Measurements from ENCODE around the gene DIPK1B.

The DIPK1B gene

DNA sequence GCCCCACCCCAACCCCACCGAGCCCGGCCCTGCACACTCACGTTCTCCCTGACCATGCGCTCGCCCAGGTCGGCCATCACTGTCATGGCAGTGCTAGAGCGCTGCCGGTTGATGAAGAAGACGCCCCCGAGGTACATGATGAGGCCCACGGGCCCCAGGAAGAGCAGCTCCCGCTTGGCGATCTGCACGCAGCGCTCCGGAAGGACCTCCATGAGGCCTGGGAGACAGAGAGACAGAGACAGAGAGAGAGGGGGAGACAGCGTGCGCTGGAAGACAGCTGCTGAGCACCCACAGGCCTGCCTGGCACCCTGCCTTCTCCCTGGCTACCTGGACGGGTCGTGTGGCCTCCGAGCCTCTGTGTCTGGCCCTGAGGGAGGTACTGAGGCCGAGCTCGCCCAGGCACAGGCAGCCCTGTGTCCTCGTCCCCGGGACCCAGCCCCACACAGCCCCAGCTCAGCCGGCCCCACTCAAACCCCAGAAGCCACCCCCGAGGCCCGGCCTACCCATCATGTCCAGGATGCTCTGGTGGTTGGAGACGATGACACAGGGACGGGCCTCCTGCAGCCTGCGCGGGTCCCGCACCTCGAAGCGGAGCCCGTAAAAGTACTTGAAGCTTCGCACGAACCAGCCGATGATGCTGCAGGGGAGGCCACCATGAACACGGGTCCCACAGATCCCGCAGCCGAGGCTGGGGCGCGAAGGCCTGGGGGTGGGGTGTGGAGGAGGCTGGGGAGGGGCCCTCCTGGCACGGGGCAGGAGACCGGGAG, 35.3 kb upstream of the DIPK1B start:
- no peak overlapping the region for H3K9ac ChIP-seq (ENCODE audit: low read length)
- no peak overlapping the region for H2BK12ac ChIP-seq (ENCODE audit: low read length)
- H2BK5ac ChIP-seq (ENCODE audit: low read depth, low read length, poor library complexity): no peak overlapping the region
- no peak overlapping the region for H3K14ac ChIP-seq (ENCODE audit: low read length)
- no CpG with 5 or more reads among the region's 46 CpGs for WGBS (ENCODE audit: extremely low coverage, insufficient coverage, insufficient read length)
- H3K9me3 ChIP-seq (ENCODE audit: insufficient read depth, low read depth, low read length): no peaks in the 10 kb centered on the region
- no peak overlapping the region for H3K4ac ChIP-seq (ENCODE audit: low read depth, low read length)
- H3K27ac ChIP-seq (ENCODE audit: low read depth, low read length): no peak overlapping the region
- H4K8ac ChIP-seq (ENCODE audit: low read depth, low read length): no peak overlapping the region
- H3K23ac ChIP-seq (ENCODE audit: low read length): no peak overlapping the region
- DNase-seq: no peak
- H3K36me3 ChIP-seq (ENCODE audit: control insufficient read depth in 1 of 2, insufficient read depth in 2 of 2, low read length in 2 of 2): peaks cover 2 to 6% of the 10 kb centered on the region in 2 experiments
- no peaks in the 10 kb centered on the region for H3K79me2 ChIP-seq (ENCODE audit: control insufficient read depth, insufficient read depth, low read length, poor library complexity)
- H3K4me2 ChIP-seq (ENCODE audit: low read length): no peak overlapping the region
- H3K79me1 ChIP-seq (ENCODE audit: low read length): no peaks in the 10 kb centered on the region
- no peak overlapping the region for H4K12ac ChIP-seq (ENCODE audit: low read depth, low read length)
- no peak overlapping the region for H3K4me3 ChIP-seq (ENCODE audit: low read depth, low read length)
- no peak overlapping the region for H3K18ac ChIP-seq (ENCODE audit: low read length)
- H3K27me3 ChIP-seq (ENCODE audit: insufficient read depth, low read length): no peaks in the 10 kb centered on the region
- no peak overlapping the region for H2AFZ ChIP-seq (ENCODE audit: insufficient read depth, low read length, poor library complexity)
- H4K91ac ChIP-seq (ENCODE audit: low read depth, low read length): no peak overlapping the region
- H2BK120ac ChIP-seq (ENCODE audit: insufficient read depth, low read length, poor library complexity): no peak overlapping the region
- H2AK5ac ChIP-seq (ENCODE audit: low read length): no peak overlapping the region
- no peaks in the 10 kb centered on the region for H3K4me1 ChIP-seq (ENCODE audit: control insufficient read depth in 1 of 2, insufficient read depth in 2 of 2, low read length in 2 of 2)

DNA sequence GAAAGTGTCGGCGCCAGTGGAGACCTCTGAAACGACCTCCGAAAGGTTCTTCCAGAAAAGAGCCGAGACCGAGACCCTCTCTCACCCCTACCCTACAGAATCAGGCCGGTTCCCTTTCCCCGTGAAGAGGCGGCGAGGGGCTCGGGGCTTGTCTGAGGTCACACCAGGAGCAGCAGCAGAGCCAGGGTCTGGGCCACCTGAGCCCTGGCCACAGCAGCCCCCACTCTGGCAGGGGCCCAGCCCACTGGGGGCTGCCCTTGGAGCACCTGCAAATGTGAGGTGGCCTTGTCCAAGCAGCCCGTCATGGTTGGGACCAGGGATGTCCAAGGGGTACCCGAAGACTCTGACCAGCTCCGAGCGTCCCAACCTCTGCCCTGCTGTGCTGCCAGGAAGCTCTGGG, 34.3 kb upstream of the DIPK1B start:
- Histone ChIP-seq H3K4me3 (ENCODE audit: low read depth, low read length) (no peak overlapping the region), H3K9me3 (ENCODE audit: insufficient read depth, low read depth, low read length) (no peaks in the 10 kb centered on the region), H4K91ac (ENCODE audit: low read depth, low read length) (no peak overlapping the region), H2AK5ac (ENCODE audit: low read length) (no peak overlapping the region), H3K27ac (ENCODE audit: low read depth, low read length) (no peak overlapping the region), H3K36me3 (ENCODE audit: control insufficient read depth in 1 of 2, insufficient read depth in 2 of 2, low read length in 2 of 2) (peaks cover 0 to 6% of the 10 kb centered on the region in 2 experiments), H2AFZ (ENCODE audit: insufficient read depth, low read length, poor library complexity) (no peak overlapping the region), H3K14ac (ENCODE audit: low read length) (no peak overlapping the region), H3K79me2 (ENCODE audit: control insufficient read depth, insufficient read depth, low read length, poor library complexity) (no peaks in the 10 kb centered on the region), H4K8ac (ENCODE audit: low read depth, low read length) (no peak overlapping the region), H3K4ac (ENCODE audit: low read depth, low read length) (no peak overlapping the region), H3K4me2 (ENCODE audit: low read length) (no peak overlapping the region), H2BK12ac (ENCODE audit: low read length) (no peak overlapping the region), H3K79me1 (ENCODE audit: low read length) (no peaks in the 10 kb centered on the region), H3K18ac (ENCODE audit: low read length) (no peak overlapping the region), H2BK5ac (ENCODE audit: low read depth, low read length, poor library complexity) (no peak overlapping the region), H3K9ac (ENCODE audit: low read length) (no peak overlapping the region), H4K12ac (ENCODE audit: low read depth, low read length) (no peak overlapping the region), H3K27me3 (ENCODE audit: insufficient read depth, low read length) (no peaks in the 10 kb centered on the region), H2BK120ac (ENCODE audit: insufficient read depth, low read length, poor library complexity) (no peak overlapping the region), H3K4me1 (ENCODE audit: control insufficient read depth in 1 of 2, insufficient read depth in 2 of 2, low read length in 2 of 2) (no peaks in the 10 kb centered on the region), H3K23ac (ENCODE audit: low read length) (no peak overlapping the region)
- no CpG with 5 or more reads among the region's 15 CpGs for WGBS (ENCODE audit: extremely low coverage, insufficient coverage, insufficient read length)
- no peak for DNase-seq

DNA sequence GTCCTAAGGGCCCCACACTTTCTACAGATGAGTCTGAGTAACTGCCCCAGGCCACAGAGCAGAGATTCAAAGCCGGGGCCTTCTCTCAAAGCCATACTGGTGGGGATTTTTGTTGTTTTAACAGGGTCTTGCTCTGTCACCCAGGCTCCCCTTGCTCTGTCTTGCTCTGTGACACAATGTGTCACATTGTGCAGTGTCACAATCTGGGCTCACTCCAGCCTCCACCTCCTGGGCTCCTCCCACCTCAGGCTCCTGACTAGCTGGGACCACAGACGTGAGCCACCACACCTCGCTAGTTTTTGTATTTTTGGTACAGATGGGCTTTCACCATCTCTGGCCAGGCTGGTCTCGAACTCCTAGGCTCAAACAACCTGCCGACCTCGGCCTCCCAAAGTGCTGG, 33.7 kb upstream of the DIPK1B start:
- H3K9me3 ChIP-seq (ENCODE audit: insufficient read depth, low read depth, low read length): no peaks in the 10 kb centered on the region
- H3K4me3 ChIP-seq (ENCODE audit: low read depth, low read length): no peak overlapping the region
- H3K4ac ChIP-seq (ENCODE audit: low read depth, low read length): no peak overlapping the region
- no peak overlapping the region for H3K14ac ChIP-seq (ENCODE audit: low read length)
- H2BK12ac ChIP-seq (ENCODE audit: low read length): no peak overlapping the region
- H3K4me2 ChIP-seq (ENCODE audit: low read length): no peak overlapping the region
- WGBS (ENCODE audit: extremely low coverage, insufficient coverage, insufficient read length): no CpG with 5 or more reads among the region's 6 CpGs
- no peak overlapping the region for H3K9ac ChIP-seq (ENCODE audit: low read length)
- no peak overlapping the region for H3K23ac ChIP-seq (ENCODE audit: low read length)
- no peaks in the 10 kb centered on the region for H3K79me2 ChIP-seq (ENCODE audit: control insufficient read depth, insufficient read depth, low read length, poor library complexity)
- no peak overlapping the region for H4K91ac ChIP-seq (ENCODE audit: low read depth, low read length)
- no peak overlapping the region for H2AFZ ChIP-seq (ENCODE audit: insufficient read depth, low read length, poor library complexity)
- H3K27ac ChIP-seq (ENCODE audit: low read depth, low read length): no peak overlapping the region
- no peak overlapping the region for H4K8ac ChIP-seq (ENCODE audit: low read depth, low read length)
- no peak overlapping the region for H3K18ac ChIP-seq (ENCODE audit: low read length)
- no peak overlapping the region for H4K12ac ChIP-seq (ENCODE audit: low read depth, low read length)
- H2BK120ac ChIP-seq (ENCODE audit: insufficient read depth, low read length, poor library complexity): no peak overlapping the region
- H3K4me1 ChIP-seq (ENCODE audit: control insufficient read depth in 1 of 2, insufficient read depth in 2 of 2, low read length in 2 of 2): no peaks in the 10 kb centered on the region
- peaks cover 0 to 6% of the 10 kb centered on the region in 2 experiments for H3K36me3 ChIP-seq (ENCODE audit: control insufficient read depth in 1 of 2, insufficient read depth in 2 of 2, low read length in 2 of 2)
- no peak for DNase-seq
- H2BK5ac ChIP-seq (ENCODE audit: low read depth, low read length, poor library complexity): no peak overlapping the region
- no peaks in the 10 kb centered on the region for H3K27me3 ChIP-seq (ENCODE audit: insufficient read depth, low read length)
- no peak overlapping the region for H2AK5ac ChIP-seq (ENCODE audit: low read length)
- no peaks in the 10 kb centered on the region for H3K79me1 ChIP-seq (ENCODE audit: low read length)

GRCh38 chr9:136679431-136679941, 32.9 kb upstream of the DIPK1B start:
- Histone ChIP-seq H4K8ac (ENCODE audit: low read depth, low read length) (no peak overlapping the region), H4K12ac (ENCODE audit: low read depth, low read length) (no peak overlapping the region), H3K27ac (ENCODE audit: low read depth, low read length) (no peak overlapping the region), H3K9ac (ENCODE audit: low read length) (no peak overlapping the region), H3K79me1 (ENCODE audit: low read length) (no peaks in the 10 kb centered on the region), H2AK5ac (ENCODE audit: low read length) (no peak overlapping the region), H2BK5ac (ENCODE audit: low read depth, low read length, poor library complexity) (no peak overlapping the region), H3K79me2 (ENCODE audit: control insufficient read depth, insufficient read depth, low read length, poor library complexity) (no peaks in the 10 kb centered on the region), H3K4ac (ENCODE audit: low read depth, low read length) (no peak overlapping the region), H2BK120ac (ENCODE audit: insufficient read depth, low read length, poor library complexity) (no peak overlapping the region), H4K91ac (ENCODE audit: low read depth, low read length) (no peak overlapping the region), H3K4me2 (ENCODE audit: low read length) (no peak overlapping the region), H3K14ac (ENCODE audit: low read length) (no peak overlapping the region), H2BK12ac (ENCODE audit: low read length) (no peak overlapping the region), H3K18ac (ENCODE audit: low read length) (no peak overlapping the region), H3K4me3 (ENCODE audit: low read depth, low read length) (no peak overlapping the region), H3K4me1 (ENCODE audit: control insufficient read depth in 1 of 2, insufficient read depth in 2 of 2, low read length in 2 of 2) (no peaks in the 10 kb centered on the region), H3K9me3 (ENCODE audit: insufficient read depth, low read depth, low read length) (no peaks in the 10 kb centered on the region), H2AFZ (ENCODE audit: insufficient read depth, low read length, poor library complexity) (no peak overlapping the region), H3K36me3 (ENCODE audit: control insufficient read depth in 1 of 2, insufficient read depth in 2 of 2, low read length in 2 of 2) (peaks cover 0 to 6% of the 10 kb centered on the region in 2 experiments), H3K23ac (ENCODE audit: low read length) (no peak overlapping the region), H3K27me3 (ENCODE audit: insufficient read depth, low read length) (no peaks in the 10 kb centered on the region)
- no peak for DNase-seq
- WGBS (ENCODE audit: extremely low coverage, insufficient coverage, insufficient read length): no CpG with 5 or more reads among the region's 22 CpGs

Measured in trophoblast cell (in vitro differentiated cells and primary cell).